Lower leg skin (tissue), 4 donors: ENCODE data around the gene LMOD1. TPM values are rescaled to one million over a fixed set of nuclear protein-coding genes. Genes with fewer than 3 reads are reported as not detected.

ENCODE experiments used
- DNase-seq, 2 donors: peaks; one replicate each; pipeline ENCODE4 v3.0.0-alpha.2; 2019; ENCODE audit warnings: low spot score in 2 of 2
- H3K4me3 ChIP-seq: fragments of 200-600 bp; sonication (generic); 2 replicates; pipeline ENCODE4 v1.5.1; 2017; ENCODE audit warnings: mild to moderate bottlenecking, low read depth; ENCODE audit not compliant: poor library complexity, severe bottlenecking
- CTCF ChIP-seq, 3 donors: fragments of 450-650 bp; IDR thresholded peaks; one replicate each; pipeline ENCODE4 v1.5.1; 2016; ENCODE audit warnings: antibody characterized with exemption in 3 of 3, mild to moderate bottlenecking in 3 of 3, moderate library complexity in 2 of 3
- POLR2A ChIP-seq, 2 donors: fragments of 450-650 bp; IDR thresholded peaks; one replicate each; pipeline ENCODE4 v1.6.1; 2016 to 2017; ENCODE audit warnings: antibody characterized with exemption in 2 of 2, mild to moderate bottlenecking in 1 of 2, moderate library complexity in 1 of 2
- WGBS, 2 donors: methylation state at CpG; one replicate each; pipeline ENCODE4 v1.1.5; 2018; 5-methylcytosine and 5-hydroxymethylcytosine counted together
- intact Hi-C: fragments of 100-400 bp; cut with DNase I; formaldehyde crosslinking; loops from one replicate; pipeline ENCODE4 v1.15.0; 2023; ENCODE audit warnings: low total_unique reads
- total RNA-seq, 4 donors: library from RNA; depleted of rRNA; stranded (reverse); fragments of >200 nt; gene quantifications; one replicate each; pipeline ENCODE4 v1.1.0, GENCODE V29; 2016

LMOD1 gene
- total RNA-seq, 4 donors from 2014 or later, result 11.2 to 56.7 (median 23.4) TPM

- peak in 1 of 2 donors; percentile 52 for DNase-seq
- WGBS, 2 donors, result 75 to 80% methylated on average over 3 of the region's 3 CpGs
- H3K4me3 ChIP-seq, result no peak overlapping the region
- intact Hi-C loops, result no loop called here
- TF ChIP-seq POLR2A (IDR thresholded peaks at IDR 0.05) (no peak), CTCF (IDR thresholded peaks at IDR 0.05) (no peak)
Measured at GRCh38 chr1:201883266-201883665, 63.1 kb downstream of the LMOD1 start.

- intact Hi-C loops, result no loop called here
- 39 to 52% methylated on average over 2 of the region's 2 CpGs for WGBS, 2 donors
- no peak overlapping the region for H3K4me3 ChIP-seq
- DNase-seq, result peak in 1 of 2 donors; percentile 75
- TF ChIP-seq POLR2A (IDR thresholded peaks at IDR 0.05) (no peak), CTCF (IDR thresholded peaks at IDR 0.05) (no peak)
Measured at GRCh38 chr1:201882665-201883132, 63.6 kb downstream of the LMOD1 start.

GRCh38 chr1:201881617-201882016 lies 64.7 kb downstream of the LMOD1 start:
- 63 to 75% methylated on average over 1 of the region's 1 CpG for WGBS, 2 donors
- intact Hi-C loops, result no loop called here
- no peak for TF ChIP-seq CTCF (IDR thresholded peaks at IDR 0.05)
- H3K4me3 ChIP-seq, result no peak overlapping the region
- DNase-seq, result no peak

GRCh38 chr1:201880928-201881571 lies 65.3 kb downstream of the LMOD1 start:
- H3K4me3 ChIP-seq, result no peak overlapping the region
- no peak for DNase-seq
- TF ChIP-seq POLR2A (IDR thresholded peaks at IDR 0.05), result no peak
- TF ChIP-seq CTCF (IDR thresholded peaks at IDR 0.05), result no peak
- intact Hi-C loops, result no loop called here
- 75 to 82% methylated on average over 6 of the region's 6 CpGs for WGBS, 2 donors

- no peak for DNase-seq
- intact Hi-C loops, result no loop called here
- 33 to 35% methylated on average over 6 of the region's 6 CpGs for WGBS, 2 donors
- no peak for TF ChIP-seq POLR2A (IDR thresholded peaks at IDR 0.05)
- TF ChIP-seq CTCF (IDR thresholded peaks at IDR 0.05), result no peak
- H3K4me3 ChIP-seq, result no peak overlapping the region
Measured at GRCh38 chr1:201877877-201878401, 68.4 kb downstream of the LMOD1 start.
